Activated T-helper 17 cell treated with anti-CD3 and anti-CD28 coated beads, Interleukin-2, amount 50 U/mL, for 72 hours (primary cell): ENCODE data around the gene RAB40B. TPM values are rescaled to one million over a fixed set of nuclear protein-coding genes. Genes with fewer than 3 reads are reported as not detected.

ENCODE experiments used
- ATAC-seq: fragments of 150-1000 bp; cut with Tn5 transposase; replicated peaks from 2 replicates; pipeline ENCODE4 v1.10.0; 2021; ENCODE audit warnings: mild to moderate bottlenecking, moderate library complexity
- H3K27ac Mint-ChIP-seq: one replicate; pipeline ENCODE4 v1.8.0; 2022; ENCODE audit warnings: mixed read lengths
- H3K27me3 Mint-ChIP-seq: one replicate; pipeline ENCODE4 v1.8.0; 2022; ENCODE audit warnings: mixed read lengths
- H3K36me3 Mint-ChIP-seq: one replicate; pipeline ENCODE4 v1.8.0; 2022; ENCODE audit warnings: low read depth, mild to moderate bottlenecking, mixed read lengths
- H3K4me1 Mint-ChIP-seq: one replicate; pipeline ENCODE4 v1.8.0; 2022; ENCODE audit warnings: mixed read lengths
- H3K4me3 Mint-ChIP-seq: one replicate; pipeline ENCODE4 v1.8.0; 2022; ENCODE audit warnings: mild to moderate bottlenecking, mixed read lengths
- H3K9me3 Mint-ChIP-seq: one replicate; pipeline ENCODE4 v1.8.0; 2022; ENCODE audit warnings: mixed read lengths
- total RNA-seq, 2 donors: library from RNA; stranded (reverse); gene quantifications; one replicate each; pipeline ENCODE4 v1.2.3, GENCODE V29; 2022

Gene RAB40B
- total RNA-seq, 2 donors from 2014 or later = 1.1 to 2.0 TPM

DNA sequence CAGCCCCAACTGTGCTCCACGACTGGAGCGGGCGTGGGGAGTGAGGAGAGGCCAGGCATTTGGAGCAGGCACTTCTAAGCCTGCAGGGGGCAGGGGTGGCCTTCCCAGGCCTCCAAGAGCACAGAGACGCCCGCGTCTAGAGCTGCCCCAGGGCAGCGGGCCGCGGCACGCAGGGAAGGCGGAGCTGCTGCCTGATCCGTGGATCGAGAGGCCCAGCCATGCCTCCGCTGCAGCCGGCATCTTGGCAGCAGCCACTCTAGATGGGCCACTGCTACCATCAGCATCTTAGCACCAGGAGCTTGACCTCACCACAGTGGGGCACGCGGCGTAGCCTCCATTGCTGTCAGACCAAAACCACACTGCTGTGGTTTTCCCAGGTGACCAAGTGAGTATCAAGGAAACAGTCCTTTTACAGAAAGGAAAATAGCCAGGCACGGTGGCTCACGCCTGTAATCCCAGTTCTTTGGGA is 29.8 kb downstream of the RAB40B start:
- H3K27me3 Mint-ChIP-seq = no peaks in the 10 kb centered on the region
- H3K9me3 Mint-ChIP-seq = no peaks in the 10 kb centered on the region
- H3K4me3 Mint-ChIP-seq = no peak overlapping the region
- H3K36me3 Mint-ChIP-seq = no peaks in the 10 kb centered on the region
- no peak overlapping the region for H3K27ac Mint-ChIP-seq
- H3K4me1 Mint-ChIP-seq = peaks cover 10% of the 10 kb centered on the region
- ATAC-seq = peak; percentile 86

- ATAC-seq = no peak
Measured at GRCh38 chr17:82668024-82668630, 30.4 kb downstream of the RAB40B start.

DNA sequence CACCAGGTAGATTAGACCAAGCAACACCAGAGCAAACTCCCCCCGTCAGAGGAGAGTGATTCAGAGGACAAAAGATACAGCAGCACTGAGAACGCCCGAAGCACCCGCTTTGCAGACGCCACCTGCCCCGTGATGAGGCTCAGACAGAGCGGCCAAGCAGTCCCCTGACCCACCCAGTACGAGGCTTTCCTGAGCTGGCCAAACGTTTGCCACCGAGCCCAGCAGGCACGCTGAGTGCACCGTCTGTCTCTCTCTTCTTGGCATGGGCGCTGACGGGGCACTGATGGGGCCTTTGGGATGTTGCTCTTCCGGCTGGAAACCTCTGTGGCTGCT is 30.9 kb downstream of the RAB40B start:
- Mint-ChIP-seq H3K27ac (peak overlapping the region; percentile 36), H3K9me3 (no peaks in the 10 kb centered on the region), H3K27me3 (no peaks in the 10 kb centered on the region), H3K36me3 (no peaks in the 10 kb centered on the region), H3K4me3 (no peak overlapping the region), H3K4me1 (peaks cover 10% of the 10 kb centered on the region)
- ATAC-seq = no peak

More at GRCh38 chr17:82668024-82668630, 30.4 kb downstream of the RAB40B start:
- Mint-ChIP-seq H3K27ac (peak overlapping the region; percentile 36), H3K4me3 (no peak overlapping the region), H3K36me3 (no peaks in the 10 kb centered on the region), H3K9me3 (no peaks in the 10 kb centered on the region), H3K27me3 (no peaks in the 10 kb centered on the region), H3K4me1 (peaks cover 10% of the 10 kb centered on the region)

DNA sequence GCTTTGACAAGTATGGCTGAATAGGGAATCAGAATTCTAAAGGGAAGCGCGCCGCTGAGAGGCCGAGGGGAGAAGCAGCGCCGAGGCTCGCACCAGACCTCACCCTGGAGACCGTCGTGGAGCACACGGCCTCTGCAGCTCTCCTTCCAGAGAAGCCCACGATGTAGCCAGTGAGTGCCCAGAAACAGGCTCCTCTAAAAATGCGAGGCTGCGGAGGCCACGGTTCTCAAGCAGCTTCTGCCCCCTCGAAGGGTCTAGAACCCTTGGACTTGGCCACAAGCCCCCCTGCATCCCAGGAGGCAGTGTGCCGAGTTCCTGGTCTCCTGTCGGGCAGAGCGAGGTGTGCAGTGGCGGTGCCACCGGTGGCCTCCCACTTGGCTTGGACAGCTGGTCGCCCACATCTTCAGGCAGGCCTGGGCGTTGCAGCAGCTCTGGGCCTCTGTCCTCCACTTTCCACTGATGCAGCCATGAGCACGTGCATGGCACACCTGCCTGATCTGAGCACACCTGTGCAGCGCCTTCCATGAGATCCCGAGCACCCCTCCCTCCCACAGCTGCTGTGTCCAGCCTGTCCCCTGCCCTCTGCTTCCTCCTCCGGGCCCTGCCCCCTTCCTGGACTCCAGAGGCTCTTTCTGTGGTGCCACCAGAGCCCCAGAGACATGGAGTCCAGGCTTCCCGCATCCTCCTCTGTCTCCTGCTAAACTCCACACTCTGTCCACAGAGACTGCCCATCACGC is 31.4 kb downstream of the RAB40B start:
- Mint-ChIP-seq H3K36me3 (no peaks in the 10 kb centered on the region), H3K27me3 (no peaks in the 10 kb centered on the region), H3K9me3 (no peaks in the 10 kb centered on the region), H3K4me1 (peaks cover 10% of the 10 kb centered on the region), H3K27ac (no peak overlapping the region), H3K4me3 (no peak overlapping the region)
- no peak for ATAC-seq

- Mint-ChIP-seq H3K27me3 (no peaks in the 10 kb centered on the region), H3K36me3 (no peaks in the 10 kb centered on the region), H3K4me3 (no peak overlapping the region), H3K4me1 (peaks cover 5% of the 10 kb centered on the region), H3K27ac (no peak overlapping the region), H3K9me3 (no peaks in the 10 kb centered on the region)
- ATAC-seq = no peak
Measured at GRCh38 chr17:82665891-82666290, 32.6 kb downstream of the RAB40B start.

DNA sequence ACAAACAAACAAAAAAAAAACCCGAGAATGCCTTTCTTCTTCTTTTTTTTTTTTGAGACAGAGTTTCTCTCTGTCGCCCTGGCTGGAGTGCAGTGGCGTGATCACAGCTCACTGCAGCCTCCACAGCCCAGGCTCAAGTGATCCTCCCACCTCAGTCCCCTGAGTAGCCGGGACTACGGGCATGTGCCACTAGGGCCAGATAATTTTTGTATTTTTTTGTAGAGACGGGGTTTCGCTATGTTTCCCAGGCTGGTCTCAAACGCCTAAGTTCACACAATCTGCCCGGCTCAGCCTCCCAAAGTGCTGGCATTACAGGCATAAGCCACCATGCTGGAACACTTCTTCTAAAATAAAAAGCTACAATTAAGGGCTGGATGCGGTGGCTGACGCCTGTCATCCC is 33.3 kb downstream of the RAB40B start:
- peaks cover 5% of the 10 kb centered on the region for H3K4me1 Mint-ChIP-seq
- H3K9me3 Mint-ChIP-seq = no peaks in the 10 kb centered on the region
- no peak overlapping the region for H3K27ac Mint-ChIP-seq
- no peak for ATAC-seq
- H3K4me3 Mint-ChIP-seq = no peak overlapping the region
- H3K27me3 Mint-ChIP-seq = no peaks in the 10 kb centered on the region
- no peaks in the 10 kb centered on the region for H3K36me3 Mint-ChIP-seq

GRCh38 chr17:82664701-82665182 is 33.8 kb downstream of the RAB40B start:
- no peak overlapping the region for H3K27ac Mint-ChIP-seq

GRCh38 chr17:82664276-82664575 is 34.3 kb downstream of the RAB40B start:
- H3K4me3 Mint-ChIP-seq = no peak overlapping the region
- no peaks in the 10 kb centered on the region for H3K9me3 Mint-ChIP-seq
- H3K4me1 Mint-ChIP-seq = peaks cover 5% of the 10 kb centered on the region
- no peaks in the 10 kb centered on the region for H3K36me3 Mint-ChIP-seq
- no peak for ATAC-seq
- H3K27ac Mint-ChIP-seq = no peak overlapping the region
- H3K27me3 Mint-ChIP-seq = no peaks in the 10 kb centered on the region

More at GRCh38 chr17:82664701-82665182, 33.8 kb downstream of the RAB40B start:
- Mint-ChIP-seq H3K27me3 (no peaks in the 10 kb centered on the region), H3K9me3 (no peaks in the 10 kb centered on the region), H3K4me3 (no peak overlapping the region), H3K36me3 (no peaks in the 10 kb centered on the region), H3K4me1 (peaks cover 5% of the 10 kb centered on the region)
- ATAC-seq = no peak

- H3K36me3 Mint-ChIP-seq = no peaks in the 10 kb centered on the region
- H3K4me1 Mint-ChIP-seq = peaks cover 4% of the 10 kb centered on the region
- H3K9me3 Mint-ChIP-seq = no peaks in the 10 kb centered on the region
- no peak overlapping the region for H3K27ac Mint-ChIP-seq
- no peaks in the 10 kb centered on the region for H3K27me3 Mint-ChIP-seq
- no peak for ATAC-seq
- no peak overlapping the region for H3K4me3 Mint-ChIP-seq
Measured at GRCh38 chr17:82663381-82664275, 34.9 kb downstream of the RAB40B start.

DNA sequence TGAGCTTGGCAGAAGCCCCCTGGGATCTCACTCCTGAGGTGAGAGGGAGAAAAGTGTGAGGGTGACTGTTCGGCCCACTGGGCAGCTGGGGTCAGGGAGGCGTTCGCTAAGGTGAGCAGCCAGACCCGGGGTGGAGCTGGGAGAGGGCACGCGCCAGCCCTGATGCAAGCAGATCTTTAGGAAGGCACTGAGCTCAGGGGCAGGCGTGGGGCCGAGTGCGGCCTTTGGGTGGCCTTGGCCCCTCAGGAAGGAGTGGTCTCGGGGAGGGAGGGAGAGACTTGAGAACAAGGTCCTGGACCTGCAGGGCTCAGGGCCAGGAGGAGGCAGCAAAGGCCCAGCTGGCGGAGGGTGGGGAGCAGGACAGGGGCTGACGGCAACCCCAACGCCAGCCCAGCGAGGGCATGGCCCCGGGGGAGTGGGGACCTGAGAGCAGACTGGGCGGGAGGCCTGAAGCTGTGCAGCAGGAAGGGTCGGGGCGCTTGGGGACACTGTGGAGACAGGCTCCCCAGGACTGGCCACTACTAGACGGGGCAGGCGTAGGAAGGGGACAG is 35.7 kb downstream of the RAB40B start:
- Mint-ChIP-seq H3K9me3 (no peaks in the 10 kb centered on the region), H3K4me3 (no peak overlapping the region)
- no peak for ATAC-seq

DNA sequence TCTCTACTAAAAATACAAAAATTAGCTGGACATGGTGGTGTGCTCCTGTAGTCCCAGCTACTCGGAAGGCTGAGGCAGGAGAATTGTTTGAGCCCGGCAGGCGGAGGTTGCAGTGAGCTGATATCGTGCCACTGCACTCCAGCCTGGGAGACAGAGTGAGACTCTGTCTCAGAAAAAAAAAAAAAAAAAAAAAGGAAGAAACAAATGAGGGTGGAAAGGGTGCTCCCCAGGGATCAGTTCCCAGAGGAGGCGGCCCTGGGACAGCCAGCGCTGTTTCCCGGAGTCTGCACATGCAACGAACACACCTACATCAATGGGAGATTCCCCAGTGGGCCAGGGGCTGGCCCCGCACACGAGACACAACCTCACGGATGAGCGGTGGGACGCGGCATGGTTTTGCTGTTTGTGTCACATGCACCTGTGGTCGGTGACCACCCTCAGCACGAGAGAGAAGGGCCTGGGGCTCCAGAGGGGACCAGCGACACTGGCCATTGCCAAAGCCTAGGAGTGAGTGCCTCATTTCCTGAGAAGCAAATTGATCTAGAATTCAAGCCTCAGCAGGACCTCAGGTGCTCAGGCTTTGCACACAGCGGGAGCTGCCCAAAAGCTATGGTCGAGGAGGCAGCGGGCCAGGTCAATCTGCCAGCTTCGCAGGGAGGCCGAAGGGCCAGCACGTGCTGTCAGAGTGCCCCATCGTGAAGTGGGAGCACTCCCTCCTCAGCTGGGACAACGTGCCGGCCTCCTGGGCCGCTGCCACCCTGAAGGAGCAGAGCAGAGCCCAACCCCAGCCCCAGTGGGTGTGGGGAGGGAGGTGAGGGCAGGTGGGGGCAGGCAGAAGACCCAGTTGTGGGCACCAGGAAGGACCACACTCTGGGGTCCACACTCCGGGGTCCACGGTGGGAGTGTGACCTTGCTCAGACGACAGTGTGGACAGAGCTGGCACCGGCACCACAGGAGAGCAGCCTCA is 36.5 kb downstream of the RAB40B start:
- Mint-ChIP-seq H3K27ac (no peak overlapping the region), H3K4me1 (no peaks in the 10 kb centered on the region), H3K9me3 (no peaks in the 10 kb centered on the region), H3K27me3 (no peaks in the 10 kb centered on the region), H3K4me3 (no peak overlapping the region), H3K36me3 (no peaks in the 10 kb centered on the region)
- ATAC-seq = no peak

More for the DNA sequence above, 35.7 kb downstream of the RAB40B start:
- no peaks in the 10 kb centered on the region for H3K4me1 Mint-ChIP-seq
- no peaks in the 10 kb centered on the region for H3K27me3 Mint-ChIP-seq
- no peaks in the 10 kb centered on the region for H3K36me3 Mint-ChIP-seq
- H3K27ac Mint-ChIP-seq = no peak overlapping the region

DNA sequence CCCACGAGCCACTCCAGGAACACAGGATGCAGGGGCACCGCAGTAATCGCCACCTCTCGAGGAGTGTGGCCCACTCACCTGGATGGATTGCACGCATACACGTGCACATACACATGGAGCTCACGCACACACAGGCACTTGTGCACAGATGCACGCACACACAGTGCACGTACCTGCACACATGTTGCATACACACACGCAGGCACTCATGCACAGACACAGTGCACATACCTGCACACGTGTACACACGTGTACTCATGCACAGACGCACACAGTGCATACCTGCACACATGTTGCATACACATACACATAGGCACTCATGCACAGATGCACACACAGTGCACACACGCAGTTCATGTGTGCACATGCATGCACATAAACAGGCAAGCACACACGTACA is 38.6 kb downstream of the RAB40B start:
- H3K4me3 Mint-ChIP-seq = no peak overlapping the region
- no peak overlapping the region for H3K27ac Mint-ChIP-seq
- H3K4me1 Mint-ChIP-seq = no peaks in the 10 kb centered on the region
- H3K36me3 Mint-ChIP-seq = no peaks in the 10 kb centered on the region
- no peak for ATAC-seq
- H3K27me3 Mint-ChIP-seq = no peaks in the 10 kb centered on the region
- H3K9me3 Mint-ChIP-seq = no peaks in the 10 kb centered on the region

DNA sequence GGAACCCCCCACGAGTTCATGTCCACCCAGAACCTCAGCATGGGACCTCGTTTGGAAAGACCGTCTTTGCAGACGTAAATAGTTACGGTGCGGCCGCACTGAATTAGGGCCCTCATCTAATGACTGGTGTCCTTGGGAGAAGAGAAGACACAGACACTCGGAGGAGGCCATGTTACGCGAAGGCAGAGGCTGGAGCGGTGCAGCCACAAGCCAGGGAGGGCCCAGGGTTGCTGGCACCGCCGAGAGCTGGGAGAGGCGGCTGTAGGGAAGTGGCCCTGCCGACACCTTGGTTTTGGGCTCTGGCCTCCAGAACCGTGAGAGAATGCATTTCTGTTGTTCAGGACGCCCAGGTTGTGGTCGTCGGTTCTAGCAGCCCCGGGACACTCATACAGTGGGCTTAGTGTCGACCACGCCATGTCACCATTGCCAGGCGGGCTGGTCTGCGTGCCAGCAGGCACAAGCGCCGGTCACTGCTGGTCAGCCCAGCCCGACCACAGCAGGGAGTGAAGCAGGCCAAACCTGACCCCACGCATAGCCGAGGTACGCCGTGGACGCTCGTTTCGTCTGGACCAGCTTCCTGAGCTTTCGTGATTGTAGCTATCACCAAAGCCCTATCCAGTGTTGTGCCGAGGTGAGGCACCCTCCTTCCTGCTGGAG is 39.6 kb downstream of the RAB40B start:
- Mint-ChIP-seq H3K4me3 (no peak overlapping the region), H3K4me1 (no peaks in the 10 kb centered on the region), H3K9me3 (no peaks in the 10 kb centered on the region), H3K27ac (no peak overlapping the region), H3K27me3 (no peaks in the 10 kb centered on the region), H3K36me3 (no peaks in the 10 kb centered on the region)
- no peak for ATAC-seq
